ENCODE data around the gene ADA.

DNA sequence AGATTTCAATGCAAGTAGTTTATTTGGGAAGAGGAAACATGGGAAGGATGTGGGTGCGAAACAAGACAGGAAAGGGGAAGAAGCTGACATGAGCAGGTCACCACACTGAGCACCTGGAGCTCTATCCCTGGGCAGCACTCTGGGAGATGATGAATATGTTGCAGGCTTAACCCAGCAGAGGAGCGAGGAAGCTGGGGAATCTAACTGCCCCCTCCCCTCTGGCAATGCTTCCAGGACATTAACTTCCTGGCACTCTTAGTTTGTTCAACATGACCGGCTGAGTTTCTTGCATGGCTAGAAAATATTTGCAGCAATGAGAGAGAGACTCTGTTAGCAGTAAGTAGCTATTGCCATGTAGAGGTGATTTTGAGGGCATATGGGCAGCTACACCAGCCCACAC is 4.9 kb upstream of the ADA start:
- no peak for TF ChIP-seq ZNF217 (CRISPR knock-in tag; IDR thresholded peaks at IDR 0.05)
- no peak for TF ChIP-seq ZNF561 (CRISPR knock-in tag; conservative IDR thresholded peaks at IDR 0.05)
- no peak for TF ChIP-seq POLR2A (conservative IDR thresholded peaks at IDR 0.05)
